Ammon's horn (tissue), 1 donor: ENCODE data around the gene GMPPA.
A peak's percentile ranks its signal among the peaks of the same experiment; 100 is the strongest.

Experiments used
- DNase-seq: peaks from one replicate; pipeline ENCODE4 v3.0.0-alpha.2; 2016; ENCODE audit warnings: low spot score

The GMPPA gene

DNA sequence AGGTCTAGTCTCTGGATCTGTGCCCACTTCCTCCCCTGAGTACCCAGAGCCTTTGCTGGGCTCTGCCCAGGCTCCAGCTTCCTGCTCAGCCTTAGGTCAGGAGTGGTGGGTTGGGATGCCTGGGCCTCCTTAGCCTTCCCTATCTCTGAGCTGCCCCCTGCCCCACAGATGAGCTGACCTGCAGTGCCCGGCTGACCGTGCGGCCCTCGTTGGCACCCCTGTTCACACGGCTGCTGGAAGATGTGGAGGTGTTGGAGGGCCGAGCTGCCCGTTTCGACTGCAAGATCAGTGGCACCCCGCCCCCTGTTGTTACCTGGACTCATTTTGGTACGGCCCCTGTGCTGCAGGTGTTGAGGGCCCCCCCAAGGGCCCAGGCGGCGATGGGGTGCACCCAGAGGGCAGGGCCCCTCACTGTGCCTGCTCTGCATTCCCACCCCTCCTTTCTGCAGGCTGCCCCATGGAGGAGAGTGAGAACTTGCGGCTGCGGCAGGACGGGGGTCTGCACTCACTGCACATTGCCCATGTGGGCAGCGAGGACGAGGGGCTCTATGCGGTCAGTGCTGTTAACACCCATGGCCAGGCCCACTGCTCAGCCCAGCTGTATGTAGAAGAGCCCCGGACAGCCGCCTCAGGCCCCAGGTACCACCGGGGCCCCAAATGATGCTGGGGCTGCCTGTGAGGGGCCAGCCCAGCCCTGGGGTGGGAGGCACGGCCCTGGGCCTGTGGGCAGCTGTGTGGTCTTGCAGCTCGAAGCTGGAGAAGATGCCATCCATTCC is 30.1 kb upstream of the GMPPA start:
- no peak for DNase-seq

DNA sequence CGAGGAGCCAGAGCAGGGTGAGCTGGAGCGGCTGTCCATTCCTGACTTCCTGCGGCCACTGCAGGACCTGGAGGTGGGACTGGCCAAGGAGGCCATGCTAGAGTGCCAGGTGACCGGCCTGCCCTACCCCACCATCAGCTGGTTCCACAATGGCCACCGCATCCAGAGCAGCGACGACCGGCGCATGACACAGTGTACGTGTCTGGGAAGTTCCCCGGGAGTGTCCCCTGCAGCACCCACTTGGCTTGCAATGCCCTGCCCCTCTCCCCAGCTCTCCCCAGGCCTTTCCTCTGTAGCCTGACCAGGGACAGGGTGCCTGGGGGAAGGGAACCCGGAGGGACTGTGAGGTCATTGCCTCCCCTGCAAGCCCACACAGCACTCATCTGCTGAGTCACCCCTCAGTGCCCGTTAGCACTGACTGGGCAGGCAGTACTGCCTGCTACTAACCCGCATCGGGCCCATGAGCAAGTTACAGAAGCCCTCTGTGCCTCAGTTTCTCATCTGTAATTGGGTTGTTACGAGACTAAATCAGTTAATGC is 29.4 kb upstream of the GMPPA start:
- no peak for DNase-seq

DNA sequence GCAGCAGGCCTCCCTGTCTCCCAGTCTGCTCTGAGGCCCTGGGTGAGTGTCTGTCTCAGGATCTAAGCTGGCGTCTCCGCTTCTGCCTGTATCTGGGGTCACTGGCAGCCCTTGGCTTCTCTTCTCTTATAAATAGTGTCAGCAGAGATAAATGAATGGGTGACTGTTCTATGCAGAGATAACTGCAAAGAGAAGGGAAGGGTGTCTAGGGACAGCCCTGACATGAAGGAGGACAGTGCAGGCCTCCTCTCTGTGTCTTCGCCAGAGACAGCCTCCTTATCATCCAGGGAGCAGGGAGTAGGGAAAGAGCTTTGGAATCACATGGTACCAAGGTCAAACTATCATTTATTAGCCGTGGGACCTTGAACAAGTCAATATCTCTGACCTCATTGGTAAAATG is 28.3 kb upstream of the GMPPA start:
- DNase-seq: no peak

DNA sequence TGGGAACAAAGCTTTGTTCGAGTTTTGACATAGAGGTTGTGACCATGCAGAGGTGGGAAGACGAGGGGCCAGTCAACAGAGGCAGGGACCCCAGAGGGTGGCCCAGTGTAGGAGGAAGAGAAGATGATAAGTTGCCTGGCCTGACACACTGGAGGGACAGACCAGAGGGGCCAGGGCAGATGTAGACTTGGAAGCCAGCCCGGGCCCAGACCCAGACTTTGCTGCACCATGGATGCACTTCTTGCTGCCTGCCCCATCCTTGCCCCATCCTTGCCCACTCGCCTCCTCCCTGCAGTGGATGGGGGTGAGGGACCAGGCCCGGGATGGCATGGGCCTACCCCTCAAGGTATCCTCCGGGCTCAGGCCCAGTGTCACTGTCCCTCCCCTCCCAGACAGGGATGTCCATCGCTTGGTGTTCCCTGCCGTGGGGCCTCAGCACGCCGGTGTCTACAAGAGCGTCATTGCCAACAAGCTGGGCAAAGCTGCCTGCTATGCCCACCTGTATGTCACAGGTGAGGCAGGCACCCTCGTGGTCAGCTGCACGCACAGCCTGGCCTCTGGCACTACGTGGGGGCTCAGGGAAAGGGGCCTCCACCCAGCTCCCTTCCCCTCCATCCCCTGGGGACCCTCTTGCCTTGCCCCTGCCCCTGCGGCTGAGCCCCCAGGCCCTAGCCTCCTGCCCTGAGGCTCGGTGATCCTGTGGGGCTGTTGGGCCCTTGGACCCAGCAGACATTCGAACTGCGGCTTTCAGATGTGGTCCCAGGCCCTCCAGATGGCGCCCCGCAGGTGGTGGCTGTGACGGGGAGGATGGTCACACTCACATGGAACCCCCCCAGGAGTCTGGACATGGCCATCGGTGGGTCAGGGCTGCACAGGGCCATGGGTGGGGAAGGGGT is 27.0 kb upstream of the GMPPA start:
- no peak for DNase-seq

DNA sequence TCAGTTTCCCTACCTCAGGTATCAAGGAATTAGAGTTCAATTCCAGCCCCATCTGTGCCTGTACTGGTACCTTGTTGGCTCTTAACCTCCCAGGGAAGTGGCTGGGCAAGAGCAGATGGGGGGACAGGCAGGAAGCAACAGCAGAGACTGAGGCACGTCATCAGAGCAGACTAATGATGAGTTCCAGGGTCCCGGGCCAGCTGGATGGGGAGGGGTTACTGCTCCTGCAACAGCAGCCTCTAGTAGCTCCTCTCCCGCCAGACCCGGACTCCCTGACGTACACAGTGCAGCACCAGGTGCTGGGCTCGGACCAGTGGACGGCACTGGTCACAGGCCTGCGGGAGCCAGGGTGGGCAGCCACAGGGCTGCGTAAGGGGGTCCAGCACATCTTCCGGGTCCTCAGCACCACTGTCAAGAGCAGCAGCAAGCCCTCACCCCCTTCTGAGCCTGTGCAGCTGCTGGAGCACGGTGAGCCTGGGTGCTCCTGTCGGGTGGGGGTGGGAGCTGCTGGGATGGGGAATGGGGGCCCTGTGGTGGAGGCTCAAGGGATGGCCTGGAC is 26.0 kb upstream of the GMPPA start:
- DNase-seq: no peak

DNA sequence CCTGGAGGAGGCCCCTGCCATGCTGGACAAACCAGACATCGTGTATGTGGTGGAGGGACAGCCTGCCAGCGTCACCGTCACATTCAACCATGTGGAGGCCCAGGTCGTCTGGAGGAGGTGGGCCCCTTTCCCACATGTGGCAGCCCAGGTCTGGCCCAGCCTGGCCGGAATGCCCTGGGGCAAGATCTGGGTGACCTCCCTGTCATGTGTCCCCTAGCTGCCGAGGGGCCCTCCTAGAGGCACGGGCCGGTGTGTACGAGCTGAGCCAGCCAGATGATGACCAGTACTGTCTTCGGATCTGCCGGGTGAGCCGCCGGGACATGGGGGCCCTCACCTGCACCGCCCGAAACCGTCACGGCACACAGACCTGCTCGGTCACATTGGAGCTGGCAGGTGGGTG is 25.2 kb upstream of the GMPPA start:
- no peak for DNase-seq

DNA sequence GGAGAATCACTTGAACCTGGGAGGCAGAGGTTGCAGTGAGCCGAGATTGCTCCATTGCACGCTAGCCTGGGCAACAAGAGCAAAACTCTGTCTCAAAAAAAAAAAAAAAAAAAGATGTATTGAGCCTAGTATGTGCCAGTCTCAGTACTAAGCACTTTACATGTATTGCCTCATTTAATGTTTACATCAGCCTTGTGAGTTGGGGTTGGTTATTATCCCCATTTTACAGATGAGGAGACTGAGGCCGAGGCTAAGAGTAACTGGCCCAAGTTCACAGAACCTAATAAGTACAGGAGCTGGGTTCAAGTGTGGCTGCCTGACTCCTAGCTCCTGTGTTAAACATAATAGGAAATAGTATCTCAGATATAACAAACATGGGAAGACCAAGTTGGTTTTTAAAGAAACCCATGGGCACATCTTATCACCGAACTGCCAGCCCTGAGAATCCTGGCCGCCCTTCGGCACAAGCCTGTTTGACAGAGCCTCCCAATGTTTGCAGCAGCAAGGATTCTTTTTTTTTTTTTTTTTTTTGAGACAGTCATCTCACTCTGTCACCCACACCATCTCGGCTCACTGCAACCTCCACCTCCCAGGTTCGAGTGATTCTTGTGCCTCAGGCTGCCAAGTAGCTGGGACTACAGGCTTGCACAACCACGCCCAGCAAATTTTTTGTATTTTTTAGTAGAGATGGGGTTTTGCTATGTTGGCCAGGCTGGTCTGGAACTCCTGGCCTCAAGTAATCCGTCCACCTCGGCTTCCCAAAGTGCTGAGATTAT is 24.2 kb upstream of the GMPPA start:
- DNase-seq: no peak

DNA sequence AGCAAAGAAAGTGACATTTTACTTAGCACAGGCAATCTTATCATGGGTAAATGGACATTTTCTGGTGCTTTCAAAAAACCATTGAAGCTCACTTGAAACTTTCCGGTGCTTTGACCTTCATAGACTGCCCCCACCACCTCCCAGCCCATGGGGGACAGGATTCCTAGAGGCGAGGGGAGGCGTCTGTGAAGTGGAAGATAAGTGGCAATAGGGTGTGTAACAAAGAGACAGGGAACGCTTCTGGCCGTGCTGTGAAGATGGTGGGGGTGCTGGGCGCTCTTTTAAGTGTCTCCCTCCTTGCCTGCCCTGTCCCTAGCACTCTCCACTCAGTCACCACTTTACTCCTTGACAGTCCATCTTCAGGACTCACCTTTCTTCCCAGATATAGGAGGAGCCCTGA is 23.4 kb upstream of the GMPPA start:
- no peak for DNase-seq

DNA sequence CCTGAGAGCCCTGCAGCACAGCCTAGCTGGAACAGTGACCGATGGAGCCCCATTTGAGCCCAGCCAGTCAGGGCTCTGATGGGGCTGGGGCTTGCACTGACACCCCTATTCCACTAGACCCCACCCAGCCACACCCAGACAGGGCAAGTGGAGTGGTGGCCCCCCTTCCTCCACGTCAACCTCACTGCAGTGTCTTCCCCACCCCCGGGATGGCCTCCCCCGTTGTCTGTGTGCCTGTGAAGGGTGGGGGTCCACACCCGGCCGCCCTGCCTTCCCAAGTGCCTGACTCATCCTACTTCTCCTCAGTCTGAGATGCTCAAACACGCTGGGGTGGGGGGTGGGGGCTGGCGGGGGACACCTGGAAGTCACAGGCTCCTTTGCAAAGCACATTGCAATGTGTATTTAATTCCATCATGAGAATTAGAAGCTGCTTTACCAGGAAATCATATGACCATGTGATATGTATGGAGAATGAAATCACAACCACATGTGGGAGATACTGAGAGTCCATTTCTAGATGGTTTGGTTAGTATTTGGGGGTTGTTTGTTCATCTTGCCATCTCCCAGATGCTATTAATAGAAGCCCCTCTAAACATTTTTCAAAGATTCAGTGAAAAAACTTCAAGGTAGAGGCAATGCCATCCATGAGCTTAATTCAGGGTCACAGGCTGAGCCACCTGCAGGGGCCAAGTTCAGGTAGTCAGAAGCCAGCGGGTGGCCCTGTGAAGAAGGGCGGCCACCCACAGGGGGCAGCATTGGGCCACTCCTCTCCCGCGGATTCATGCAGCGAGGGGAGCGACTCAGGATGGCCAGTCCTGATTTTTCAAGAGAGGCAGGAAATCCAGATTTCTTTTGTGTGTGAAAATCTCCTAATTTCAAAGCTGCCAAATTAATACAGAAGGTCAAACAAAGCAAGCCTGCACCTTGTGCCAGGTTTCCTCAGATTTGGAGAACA is 22.7 kb upstream of the GMPPA start:
- DNase-seq: peak; percentile 64

DNA sequence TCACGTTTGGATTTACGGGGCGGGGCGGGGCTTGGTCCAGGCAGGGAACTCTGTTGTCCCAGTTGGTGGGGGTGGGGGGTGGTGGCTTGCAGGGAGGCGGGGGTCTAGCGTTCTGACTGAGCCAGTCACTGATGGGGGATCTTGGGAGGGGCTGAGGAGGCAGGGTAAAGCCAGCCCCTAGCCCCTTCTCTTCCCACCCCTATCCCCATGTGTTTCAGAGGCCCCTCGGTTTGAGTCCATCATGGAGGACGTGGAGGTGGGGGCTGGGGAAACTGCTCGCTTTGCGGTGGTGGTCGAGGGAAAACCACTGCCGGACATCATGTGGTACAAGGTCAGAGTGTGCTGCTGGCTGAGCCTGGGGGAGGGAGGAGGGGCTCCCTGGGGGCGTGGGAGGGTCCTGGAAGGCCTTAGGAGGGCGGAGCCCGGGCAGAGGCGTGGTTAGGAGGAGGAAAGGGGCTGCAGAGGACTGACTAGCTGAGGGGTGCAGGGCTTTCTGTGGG is 22.0 kb upstream of the GMPPA start:
- DNase-seq: no peak

DNA sequence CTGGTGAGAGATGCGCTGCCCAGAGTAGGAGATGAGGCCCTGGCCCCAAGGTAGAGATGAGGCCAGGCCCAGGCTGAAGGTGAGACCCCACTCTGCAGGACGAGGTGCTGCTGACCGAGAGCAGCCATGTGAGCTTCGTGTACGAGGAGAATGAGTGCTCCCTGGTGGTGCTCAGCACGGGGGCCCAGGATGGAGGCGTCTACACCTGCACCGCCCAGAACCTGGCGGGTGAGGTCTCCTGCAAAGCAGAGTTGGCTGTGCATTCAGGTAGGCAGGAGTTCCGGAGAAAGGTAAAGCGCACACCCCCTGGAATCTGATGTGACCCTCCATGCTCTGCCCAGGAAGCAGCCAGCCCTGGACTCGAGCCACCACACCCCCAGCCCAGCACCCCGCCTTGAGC is 21.5 kb upstream of the GMPPA start:
- no peak for DNase-seq

DNA sequence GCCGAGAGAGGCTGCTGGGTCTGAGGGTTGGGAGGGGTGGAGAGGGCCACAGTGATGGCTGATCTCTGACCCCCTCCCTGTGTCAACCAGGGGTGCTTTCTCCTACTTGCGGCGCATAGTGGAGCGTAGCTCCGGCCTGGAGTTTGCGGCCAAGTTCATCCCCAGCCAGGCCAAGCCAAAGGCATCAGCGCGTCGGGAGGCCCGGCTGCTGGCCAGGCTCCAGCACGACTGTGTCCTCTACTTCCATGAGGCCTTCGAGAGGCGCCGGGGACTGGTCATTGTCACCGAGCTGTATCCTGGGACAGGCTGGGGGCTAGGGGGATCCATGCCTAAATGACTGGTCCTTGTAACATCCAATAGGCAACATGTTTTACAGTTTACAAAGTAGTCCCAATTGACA is 20.9 kb upstream of the GMPPA start:
- DNase-seq: no peak

DNA sequence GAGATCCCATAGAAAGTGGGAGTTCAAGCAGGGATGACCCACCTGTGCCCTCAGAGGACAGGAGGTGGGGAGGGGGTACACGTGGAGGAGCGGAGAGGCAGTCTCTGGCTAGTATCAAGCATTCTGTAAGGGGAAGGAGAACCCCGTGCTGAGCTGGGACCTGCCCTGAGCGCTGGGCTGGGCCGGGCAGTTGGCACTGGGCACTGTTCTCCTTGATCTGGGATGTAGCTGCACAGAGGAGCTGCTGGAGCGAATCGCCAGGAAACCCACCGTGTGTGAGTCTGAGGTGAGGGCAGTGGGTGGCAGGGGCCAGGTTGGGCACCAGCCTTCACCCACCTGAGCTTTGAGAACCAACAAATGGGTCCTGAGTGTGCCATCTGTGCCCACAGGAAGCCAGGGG is 19.8 kb upstream of the GMPPA start:
- DNase-seq: no peak

DNA sequence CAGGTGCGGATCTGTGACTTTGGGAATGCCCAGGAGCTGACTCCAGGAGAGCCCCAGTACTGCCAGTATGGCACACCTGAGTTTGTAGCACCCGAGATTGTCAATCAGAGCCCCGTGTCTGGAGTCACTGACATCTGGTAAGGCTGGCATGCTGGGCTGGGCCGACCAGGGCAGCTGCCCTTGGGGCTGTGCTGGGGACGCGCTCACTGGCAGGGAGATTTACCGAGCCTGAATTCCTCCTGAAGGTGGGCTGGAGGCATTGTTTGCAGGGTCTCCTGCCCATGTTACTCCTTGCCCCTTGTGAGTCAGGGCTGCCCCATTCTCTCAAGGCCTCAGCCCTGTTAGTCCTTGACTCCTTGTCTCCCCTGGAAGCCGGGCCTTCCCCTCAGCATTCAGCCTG is 18.7 kb upstream of the GMPPA start:
- no peak for DNase-seq

DNA sequence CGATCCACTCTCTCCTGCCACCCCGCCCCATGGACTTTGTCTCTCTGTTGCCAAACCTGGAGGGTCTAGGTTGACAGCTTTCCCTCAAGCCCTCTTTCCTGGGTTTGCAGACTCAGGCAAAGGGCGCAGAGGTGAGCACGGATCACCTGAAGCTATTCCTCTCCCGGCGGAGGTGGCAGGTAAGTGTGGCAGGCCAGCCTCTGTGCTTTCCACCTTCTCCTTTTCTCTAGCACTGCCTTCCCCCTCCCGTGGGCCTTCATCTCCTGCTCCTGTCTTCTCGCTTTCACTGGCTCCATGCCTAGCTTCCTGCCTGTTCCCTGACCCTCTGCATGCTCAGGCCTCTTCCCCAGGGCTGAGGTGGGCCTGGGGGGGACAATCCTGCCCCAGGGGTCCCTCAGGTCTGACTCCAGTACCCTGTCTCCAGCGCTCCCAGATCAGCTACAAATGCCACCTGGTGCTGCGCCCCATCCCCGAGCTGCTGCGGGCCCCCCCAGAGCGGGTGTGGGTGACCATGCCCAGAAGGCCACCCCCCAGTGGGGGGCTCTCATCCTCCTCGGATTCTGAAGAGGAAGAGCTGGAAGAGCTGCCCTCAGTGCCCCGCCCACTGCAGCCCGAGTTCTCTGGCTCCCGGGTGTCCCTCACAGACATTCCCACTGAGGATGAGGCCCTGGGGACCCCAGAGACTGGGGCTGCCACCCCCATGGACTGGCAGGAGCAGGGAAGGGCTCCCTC is 15.9 kb upstream of the GMPPA start:
- no peak for DNase-seq

DNA sequence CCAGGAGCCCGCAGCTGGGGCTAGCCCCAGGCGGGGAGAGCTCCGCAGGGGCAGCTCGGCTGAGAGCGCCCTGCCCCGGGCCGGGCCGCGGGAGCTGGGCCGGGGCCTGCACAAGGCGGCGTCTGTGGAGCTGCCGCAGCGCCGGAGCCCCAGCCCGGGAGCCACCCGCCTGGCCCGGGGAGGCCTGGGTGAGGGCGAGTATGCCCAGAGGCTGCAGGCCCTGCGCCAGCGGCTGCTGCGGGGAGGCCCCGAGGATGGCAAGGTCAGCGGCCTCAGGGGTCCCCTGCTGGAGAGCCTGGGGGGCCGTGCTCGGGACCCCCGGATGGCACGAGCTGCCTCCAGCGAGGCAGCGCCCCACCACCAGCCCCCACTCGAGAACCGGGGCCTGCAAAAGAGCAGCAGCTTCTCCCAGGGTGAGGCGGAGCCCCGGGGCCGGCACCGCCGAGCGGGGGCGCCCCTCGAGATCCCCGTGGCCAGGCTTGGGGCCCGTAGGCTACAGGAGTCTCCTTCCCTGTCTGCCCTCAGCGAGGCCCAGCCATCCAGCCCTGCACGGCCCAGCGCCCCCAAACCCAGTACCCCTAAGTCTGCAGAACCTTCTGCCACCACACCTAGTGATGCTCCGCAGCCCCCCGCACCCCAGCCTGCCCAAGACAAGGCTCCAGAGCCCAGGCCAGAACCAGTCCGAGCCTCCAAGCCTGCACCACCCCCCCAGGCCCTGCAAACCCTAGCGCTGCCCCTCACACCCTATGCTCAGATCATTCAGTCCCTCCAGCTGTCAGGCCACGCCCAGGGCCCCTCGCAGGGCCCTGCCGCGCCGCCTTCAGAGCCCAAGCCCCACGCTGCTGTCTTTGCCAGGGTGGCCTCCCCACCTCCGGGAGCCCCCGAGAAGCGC is 15.0 kb upstream of the GMPPA start:
- no peak for DNase-seq

DNA sequence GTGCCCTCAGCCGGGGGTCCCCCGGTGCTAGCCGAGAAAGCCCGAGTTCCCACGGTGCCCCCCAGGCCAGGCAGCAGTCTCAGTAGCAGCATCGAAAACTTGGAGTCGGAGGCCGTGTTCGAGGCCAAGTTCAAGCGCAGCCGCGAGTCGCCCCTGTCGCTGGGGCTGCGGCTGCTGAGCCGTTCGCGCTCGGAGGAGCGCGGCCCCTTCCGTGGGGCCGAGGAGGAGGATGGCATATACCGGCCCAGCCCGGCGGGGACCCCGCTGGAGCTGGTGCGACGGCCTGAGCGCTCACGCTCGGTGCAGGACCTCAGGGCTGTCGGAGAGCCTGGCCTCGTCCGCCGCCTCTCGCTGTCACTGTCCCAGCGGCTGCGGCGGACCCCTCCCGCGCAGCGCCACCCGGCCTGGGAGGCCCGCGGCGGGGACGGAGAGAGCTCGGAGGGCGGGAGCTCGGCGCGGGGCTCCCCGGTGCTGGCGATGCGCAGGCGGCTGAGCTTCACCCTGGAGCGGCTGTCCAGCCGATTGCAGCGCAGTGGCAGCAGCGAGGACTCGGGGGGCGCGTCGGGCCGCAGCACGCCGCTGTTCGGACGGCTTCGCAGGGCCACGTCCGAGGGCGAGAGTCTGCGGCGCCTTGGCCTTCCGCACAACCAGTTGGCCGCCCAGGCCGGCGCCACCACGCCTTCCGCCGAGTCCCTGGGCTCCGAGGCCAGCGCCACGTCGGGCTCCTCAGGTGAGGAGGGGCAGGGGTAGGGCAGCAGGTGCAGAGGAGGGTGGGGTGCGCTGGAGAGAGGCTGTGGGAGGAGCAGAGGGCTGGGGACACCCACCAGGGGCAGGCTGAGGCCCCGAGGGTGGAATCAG is 14.1 kb upstream of the GMPPA start:
- DNase-seq: no peak

DNA sequence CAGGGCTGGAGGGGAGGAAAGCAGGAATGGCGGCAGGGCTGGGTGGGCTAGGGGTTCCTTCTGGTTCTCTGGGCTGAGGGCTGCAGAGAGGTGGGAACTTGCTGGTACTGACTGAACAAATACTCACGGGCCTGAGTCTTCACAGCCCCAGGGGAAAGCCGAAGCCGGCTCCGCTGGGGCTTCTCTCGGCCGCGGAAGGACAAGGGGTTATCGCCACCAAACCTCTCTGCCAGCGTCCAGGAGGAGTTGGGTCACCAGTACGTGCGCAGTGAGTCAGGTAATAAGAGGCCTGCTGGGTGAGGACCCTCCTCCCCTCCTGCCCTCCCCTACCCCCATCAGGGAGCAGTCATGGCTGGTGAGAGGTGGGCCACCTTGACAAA is 13.5 kb upstream of the GMPPA start:
- no peak for DNase-seq
